GM18508 (cell line): ENCODE results near the gene CEP162.
"Not testable (repeated sequence)": the region's sequence is repeated elsewhere in the genome, so short reads cannot be mapped to it uniquely, and the experiment has no call there.

Experiments
- ATAC-seq: cut with Tn5 transposase; IDR thresholded peaks from one replicate; pipeline ENCODE4 v1.9.1; 2021; ENCODE audit warnings: moderate number of reproducible peaks; ENCODE audit not compliant: insufficient read depth, unreplicated experiment

Gene CEP162

DNA sequence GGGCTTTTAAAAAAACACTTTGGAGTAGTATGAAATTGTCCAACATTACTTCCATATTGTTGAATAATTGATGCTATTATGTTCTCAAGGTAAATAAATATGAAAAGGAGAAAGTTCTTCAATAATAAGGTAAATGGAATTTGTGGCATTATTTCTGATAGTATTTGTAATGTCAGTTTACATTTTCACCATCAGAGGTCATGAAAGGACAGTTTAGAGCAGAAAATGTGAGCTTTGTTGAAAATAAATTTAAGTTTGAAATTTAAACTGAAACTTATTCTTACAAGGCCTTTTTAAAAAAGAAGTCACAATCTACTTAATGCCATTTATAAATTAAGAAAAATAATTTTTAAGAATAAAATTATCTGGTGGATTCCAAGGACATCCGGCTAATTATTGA, 15.8 kb upstream of the CEP162 start:
- ATAC-seq: no peak

DNA sequence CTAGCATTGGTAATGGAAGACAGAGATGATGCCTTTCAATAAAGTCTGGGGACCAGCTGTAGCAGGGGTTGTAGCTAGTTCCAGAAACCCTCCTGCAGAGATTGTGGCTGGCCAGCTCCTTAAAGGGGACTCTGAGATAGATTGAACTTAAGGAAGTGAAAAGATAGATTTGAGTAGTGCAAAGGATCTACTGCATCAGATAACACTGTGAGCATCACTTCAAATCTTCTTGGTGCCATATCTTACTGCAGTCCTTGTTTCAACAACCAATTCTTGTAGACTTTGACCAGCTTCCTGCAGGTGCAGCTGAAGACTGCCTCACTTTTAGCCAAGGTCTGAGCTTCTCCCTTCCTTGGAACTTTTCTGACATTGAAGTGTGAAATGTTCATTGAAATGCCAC, 14.8 kb upstream of the CEP162 start:
- no peak for ATAC-seq

DNA sequence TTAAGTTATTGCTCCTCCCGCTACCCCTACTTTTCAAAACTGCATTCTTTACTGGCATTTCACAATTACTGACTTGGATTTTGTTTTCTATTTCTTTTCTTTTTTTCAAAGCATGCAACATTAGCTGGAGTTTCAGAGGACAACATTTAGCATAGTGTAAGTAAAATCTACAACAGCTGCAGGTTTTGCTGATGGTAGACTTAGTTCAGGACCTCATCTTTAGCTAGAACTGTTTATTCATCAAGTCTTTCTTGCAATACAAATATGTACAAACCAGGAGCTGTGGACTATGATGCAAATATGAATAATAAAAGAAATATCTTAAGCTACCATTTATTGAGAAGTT, 728 bp upstream of the CEP162 start:
- ATAC-seq: no peak

DNA sequence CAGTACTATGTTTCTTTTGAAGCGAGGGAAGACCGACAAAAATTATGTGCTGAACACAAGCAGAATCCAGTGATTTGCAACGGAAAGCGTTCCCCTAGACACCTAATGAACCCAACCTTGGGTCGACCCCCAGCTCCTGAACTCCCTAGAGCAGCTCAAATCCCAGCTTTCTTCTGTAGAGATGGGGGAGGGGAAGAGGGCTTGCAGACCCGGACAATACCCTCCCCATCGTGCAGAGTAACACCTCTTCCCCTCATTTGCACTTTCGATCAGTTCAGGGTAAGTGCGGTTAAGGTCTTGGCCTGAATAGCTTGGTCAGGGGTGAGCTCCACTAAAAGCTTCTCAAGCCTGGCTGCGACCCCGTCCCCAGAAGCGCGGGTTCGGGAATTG, 404 bp downstream of the CEP162 start:
- no peak for ATAC-seq

DNA sequence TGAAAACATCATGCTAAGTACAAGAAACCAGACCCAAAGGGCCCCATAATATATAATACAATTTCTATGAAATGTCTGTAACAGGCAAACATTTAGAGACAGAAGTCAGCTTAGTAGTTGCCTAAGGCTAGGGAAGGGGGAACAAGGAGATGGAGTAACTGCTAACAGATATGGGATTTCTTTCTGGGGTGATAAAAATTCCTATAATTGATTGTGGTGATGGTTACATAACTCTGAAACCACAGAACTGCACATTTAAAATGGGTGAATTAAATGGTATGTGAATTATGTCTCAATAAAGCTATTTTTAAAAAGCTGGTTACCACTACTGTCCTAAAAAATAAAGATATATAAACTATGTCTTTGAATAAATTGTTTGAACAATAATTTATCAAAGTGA, 3.2 kb downstream of the CEP162 start:
- ATAC-seq: no peak

DNA sequence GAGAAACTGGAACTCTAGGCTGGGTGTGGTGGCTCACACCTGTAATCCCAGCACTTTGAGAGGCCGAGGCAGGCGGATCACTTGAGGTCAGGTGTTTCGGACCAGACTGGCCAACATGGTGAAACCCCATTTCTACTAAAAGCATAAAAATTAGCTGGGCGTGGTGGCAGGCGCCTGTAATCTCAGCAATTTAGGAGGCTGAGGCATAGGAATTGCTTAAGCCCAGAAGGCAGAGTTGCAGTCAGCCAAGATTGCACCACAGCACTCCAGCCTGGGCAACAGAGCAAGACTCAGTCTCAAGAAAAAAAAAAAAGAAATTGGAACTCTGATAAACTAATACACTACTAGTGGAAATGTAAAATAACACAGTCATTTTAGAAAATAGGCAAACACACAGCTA, 3.8 kb downstream of the CEP162 start:
- not testable (repeated sequence) for ATAC-seq

DNA sequence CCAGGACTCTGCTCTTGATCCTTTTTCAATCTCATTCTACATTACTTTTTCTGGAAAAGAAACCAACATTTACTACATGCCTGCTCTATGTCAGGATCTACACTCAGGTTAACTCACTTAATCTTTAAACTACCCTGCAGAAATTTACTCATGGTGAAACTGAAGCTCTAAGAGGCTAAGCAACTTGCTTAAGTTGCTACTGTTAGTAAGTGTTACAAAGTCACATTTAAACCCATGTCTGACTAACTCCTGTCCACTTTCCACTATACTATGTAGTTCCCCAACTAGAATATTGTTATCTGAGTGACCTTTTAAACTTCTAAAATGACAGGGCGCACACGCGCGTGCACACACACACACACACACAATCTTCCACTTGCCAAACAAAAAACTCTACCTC, 5.0 kb downstream of the CEP162 start:
- peak; percentile 59 for ATAC-seq

DNA sequence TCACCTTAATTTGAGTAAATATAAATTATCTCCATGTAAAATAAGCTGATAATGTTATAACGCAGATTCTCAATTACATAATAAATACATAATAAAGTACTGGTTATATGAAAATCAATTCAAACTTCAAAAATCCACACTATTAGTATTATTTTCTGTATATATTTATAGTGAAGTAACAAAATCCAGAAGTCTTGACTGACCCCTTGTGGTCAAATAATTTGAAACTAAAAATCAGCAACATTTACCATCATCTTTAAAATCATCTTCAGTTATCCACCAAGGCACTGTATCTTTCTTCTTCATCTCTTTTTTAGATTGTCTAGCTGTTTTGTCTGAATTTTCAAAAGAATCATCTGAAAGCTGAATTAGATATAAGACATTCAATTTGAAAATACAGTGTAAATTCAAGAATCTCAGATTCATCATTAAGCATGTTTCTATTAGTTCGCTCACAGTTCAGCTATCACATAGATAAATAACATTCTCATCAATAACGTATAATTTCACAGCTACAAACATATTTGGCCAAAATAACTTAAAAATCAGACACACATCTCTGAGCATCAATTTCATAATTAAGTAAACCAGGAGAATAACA, 6.5 kb downstream of the CEP162 start:
- ATAC-seq: no peak

DNA sequence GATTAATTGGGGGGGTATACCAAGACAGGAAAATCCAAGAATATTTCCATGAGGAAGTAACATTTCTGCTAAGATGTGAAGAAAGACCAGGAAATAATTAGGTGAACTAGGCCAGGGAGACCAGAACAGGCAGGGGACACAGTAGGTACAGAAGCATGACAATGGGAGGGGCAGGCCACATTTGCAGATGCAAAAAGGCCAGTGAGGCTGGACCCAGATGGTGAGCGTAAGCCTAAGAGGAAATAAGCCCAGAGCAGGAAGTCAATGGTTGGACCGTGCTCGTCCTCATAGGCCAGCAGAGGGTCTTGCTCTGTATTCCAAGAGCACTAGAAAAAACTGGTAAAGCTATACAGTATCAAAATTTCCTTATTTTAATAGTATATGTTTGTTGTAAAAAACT, 9.4 kb downstream of the CEP162 start:
- ATAC-seq: no peak

DNA sequence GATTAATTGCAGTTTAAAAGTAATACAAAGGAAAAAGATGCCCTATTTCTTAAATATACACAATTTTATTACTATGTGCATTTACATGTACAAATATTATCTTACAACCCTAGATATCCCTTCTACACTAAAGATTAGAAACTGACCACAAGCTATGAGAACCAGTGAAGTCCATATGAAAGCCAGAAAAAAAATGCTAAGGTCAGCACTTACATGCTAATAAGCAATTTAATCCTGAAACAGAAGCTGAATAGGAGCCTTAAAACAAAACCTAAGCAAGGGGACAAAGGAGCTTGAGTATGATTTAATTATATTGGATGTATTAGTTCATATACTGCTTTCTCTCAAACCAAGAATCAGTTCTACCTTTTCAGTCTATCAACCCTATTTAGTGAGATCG, 14.2 kb downstream of the CEP162 start:
- no peak for ATAC-seq

DNA sequence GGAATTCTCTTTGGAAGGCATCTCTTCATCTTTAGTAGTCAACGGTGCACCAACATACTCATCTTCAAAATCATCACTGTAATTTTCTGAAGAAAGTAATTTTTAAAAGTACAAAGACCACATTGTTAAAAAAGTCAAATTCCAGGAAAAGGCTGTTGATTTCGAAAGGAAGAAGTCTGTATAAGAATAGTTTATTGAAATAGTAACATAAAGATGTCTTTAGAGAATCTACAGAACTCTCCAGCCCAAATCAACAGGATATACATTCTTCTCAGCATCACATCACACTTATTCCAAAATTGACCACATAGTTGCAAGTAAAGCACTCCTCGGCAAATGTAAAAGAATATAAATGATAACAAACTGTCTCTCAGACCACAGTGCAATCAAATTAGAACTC, 23.4 kb downstream of the CEP162 start:
- ATAC-seq: no peak

DNA sequence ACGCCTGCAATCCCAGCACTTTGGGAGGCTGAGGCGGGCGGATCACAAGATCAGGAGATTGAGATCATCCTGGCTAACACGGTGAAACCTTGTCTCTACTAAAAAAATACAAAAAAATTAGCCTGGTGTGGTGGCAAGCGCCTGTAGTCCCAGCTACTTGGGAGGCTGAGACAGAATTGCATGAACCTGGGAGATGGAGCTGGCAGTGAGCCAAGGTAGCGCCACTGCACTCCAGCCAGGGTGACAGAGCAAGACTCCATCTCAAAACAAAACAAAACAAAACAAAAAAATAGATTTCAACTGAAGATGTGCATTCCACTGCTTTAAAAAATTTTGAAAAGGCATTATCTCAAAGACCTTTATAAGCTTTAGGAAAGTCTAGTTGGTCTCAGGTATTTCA, 27.5 kb downstream of the CEP162 start:
- not testable (repeated sequence) for ATAC-seq

DNA sequence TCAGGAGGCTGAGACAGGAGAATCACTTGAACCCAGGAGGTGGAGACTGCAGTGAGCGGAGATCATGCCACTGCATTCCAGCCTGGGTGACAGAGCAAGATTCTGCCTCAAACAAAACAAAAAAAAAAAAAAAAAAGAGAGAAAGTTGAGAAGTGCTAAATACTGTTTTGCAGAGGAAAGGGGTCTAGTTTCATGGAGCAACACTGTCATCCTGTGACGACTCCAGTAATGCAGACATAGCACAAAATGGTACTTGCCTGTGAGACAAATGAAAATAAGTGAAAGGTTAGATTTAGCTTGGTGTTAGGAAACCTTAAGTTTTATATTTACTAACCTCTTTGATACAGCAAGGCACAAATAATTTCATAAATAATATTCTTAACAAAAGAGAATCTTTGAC, 29.7 kb downstream of the CEP162 start:
- ATAC-seq: no peak

DNA sequence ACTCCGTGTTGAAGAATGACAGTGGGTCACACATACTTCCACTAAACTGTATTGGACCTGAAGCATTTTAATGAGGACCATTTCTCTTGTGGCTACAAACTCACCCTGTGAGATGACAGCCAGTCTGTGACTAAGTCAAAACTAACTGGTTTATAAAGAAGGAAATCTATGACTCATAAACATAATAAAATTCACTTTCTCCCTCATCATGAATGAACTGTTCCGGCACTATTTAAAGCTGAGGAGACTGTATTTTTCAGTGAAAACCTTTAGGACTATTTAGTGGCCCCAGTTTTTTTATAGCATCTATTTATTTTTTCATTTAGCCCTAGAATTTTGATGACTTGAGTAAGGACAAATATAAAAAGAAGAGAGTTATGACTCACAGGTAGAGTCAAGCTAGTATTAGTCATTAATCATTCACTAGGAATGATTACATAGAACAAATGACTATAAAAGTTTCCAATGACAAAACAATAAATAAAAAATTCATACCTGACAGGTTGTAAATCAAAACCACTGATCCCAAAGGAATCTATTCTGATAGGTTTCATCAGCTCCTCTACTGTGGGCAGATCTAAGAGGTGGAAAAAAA, 34.2 kb downstream of the CEP162 start:
- ATAC-seq: no peak

DNA sequence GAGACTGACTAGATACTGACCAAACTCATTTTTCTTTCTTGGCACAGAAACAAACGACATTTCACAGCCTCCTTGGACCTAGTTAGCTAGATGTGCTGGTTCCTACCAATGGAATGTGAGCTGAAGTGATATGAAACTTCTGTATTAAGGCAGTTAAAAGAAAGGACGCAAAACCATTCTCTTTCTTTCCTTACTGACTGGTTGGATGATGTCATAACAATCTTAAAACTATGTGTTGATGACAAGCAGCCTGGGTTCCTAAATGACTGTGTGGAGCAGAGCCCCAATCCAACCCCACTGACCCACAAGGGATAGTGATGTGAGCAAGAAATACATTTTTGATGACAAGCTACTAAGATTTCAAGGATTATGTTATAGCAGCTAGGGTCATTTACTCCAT, 35.6 kb downstream of the CEP162 start:
- ATAC-seq: no peak

DNA sequence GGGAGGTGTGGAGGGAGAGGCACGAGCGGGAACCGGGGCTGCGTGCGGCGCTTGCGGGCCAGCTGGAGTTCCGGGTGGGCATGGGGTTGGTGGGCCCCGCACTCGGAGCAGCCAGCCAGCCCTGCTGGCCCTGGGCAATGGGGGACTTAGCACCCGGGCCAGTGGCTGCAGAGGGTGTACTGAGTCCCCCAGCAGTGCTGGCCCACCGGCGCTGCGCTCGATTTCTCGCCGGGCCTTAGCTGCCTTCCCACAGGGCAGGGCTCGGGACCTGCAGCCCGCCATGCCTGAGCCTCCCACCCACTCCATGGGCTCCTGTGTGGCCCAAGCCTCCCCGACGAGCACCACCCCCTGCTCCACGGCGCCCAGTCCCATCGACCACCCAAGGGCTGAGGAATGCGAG, 38.1 kb downstream of the CEP162 start:
- ATAC-seq: not testable (repeated sequence)

DNA sequence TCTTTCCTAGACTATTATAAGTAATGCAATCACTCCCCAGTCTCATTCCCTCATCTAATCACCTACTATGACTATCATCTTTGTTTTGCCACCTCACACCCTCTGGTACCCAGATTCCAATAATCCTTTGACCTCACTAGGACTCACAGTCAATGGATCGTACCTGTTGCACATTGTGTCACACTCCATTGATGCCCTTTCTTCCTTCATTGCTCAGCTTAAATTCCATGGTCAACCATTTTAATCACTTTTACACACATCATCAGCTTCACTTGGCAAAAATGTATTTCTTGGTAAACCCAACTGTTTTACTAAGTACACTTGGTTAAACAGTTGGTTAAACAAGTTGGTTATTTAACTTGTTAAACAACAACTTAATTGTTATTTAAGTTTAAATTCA, 44.0 kb downstream of the CEP162 start:
- no peak for ATAC-seq

DNA sequence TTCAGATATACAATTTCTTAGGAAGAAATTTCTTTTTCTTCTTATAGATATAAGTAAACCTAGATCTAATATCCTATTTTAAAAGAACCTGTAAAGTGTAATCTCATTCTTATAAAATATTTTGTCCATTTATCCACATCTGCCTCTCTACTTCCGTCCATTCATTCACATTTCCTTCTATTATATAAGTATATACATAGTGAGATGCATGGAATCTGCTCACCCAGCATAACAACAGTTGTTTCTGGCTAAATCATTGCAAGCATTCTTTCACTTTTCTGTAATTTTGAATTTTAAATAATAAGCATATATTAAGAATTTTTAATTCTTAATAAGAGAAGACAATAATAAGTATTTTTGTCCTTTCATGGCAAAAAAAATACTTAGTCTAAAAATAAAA, 45.4 kb downstream of the CEP162 start:
- no peak for ATAC-seq

DNA sequence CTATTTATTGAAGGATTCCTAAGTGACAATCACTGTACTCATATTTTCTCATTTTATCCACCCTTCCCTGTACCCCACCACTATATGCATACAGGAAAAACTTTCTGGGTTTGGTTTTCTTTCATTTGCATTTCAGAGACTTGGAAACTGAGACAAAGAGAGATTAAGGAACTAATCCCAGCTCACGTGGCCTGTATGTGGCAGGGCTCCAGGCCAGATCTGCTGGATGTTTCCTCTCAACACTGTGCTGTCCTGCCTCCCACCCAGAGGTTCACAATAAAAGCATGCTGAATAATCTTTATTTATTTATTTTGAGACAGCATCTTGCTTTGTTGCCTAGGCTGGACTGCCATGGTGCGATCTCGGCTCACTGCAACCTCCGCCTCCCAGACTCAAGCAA, 50.2 kb downstream of the CEP162 start:
- no peak for ATAC-seq

DNA sequence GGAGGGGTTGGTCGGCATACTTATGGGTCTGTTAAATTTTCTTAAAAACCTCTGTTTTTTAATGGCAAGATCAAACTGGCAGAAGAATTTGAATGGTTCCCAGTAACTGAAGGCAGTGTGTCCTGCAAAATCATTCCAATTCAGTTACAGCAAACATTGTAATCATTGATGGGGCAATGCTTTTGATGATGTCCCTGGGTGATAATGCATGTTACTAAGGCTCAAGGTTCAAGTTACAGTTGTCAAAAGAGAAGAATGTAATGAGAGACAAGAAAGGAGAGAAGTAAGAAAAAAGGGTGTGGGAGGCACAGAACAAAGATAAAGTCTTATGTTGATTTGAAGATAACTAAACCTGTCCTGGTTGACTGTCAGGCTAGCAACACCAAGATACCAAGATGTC, 54.9 kb downstream of the CEP162 start:
- ATAC-seq: no peak

DNA sequence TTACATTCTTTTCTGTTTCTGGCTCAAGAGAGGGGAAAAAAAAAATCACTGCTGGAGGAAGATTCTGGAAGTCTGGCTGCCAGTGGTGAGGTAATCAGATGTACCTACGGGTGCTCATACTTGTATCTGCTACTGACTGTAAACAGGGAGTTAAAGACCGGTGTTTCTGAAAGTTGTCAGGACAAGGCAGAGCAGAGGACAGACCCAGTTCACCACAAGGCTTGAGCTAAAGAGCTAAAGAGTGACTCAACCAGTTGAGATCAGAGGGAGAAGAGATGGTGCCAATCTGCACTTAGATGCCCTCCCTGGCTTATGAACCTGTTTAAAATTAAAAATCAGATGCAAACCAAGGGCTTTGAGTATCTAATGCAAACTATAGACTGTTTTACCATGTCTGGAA, 55.4 kb downstream of the CEP162 start:
- no peak for ATAC-seq

DNA sequence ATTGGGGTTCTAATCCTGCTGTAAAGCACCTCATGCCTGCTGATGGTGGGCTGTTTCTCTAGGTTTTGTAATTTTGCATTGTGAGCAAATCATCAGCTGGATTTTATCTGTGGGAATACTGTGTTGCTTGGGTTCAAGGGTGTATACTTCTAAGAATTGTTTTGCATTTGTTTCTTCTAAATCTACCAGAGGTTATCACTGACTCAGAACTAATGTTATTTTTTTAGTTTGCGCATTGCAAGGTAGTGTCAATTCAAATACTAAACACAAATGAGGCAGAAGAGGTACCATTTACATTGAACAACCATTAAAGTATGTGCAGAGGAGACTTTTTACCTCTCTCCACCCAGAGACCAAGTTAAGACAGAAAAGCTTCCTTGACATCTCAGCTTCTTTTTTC, 60.0 kb downstream of the CEP162 start:
- no peak for ATAC-seq

DNA sequence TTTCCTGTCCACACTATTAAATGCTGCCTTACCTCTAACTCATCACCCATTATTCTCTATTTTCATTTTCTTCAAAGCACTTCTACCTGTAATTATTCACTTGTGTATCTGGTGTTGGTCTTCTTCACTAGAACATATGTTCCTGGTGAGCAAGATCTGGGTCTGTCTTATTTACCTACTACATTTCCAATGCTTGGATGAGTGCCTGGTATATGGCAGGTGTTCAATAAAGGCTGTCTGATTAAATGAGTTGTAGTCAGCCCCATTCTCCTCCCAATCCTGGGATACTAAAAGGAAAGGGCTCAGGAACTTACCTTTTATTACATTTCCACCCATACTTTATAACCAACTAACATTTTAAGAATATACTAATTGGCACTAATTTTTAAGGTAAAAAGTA, 61.0 kb downstream of the CEP162 start:
- ATAC-seq: no peak
